WTC11 (cell line): ENCODE data around the gene FZD10.

ENCODE experiments used
- ATF2 ChIP-seq: sonication (generic); formaldehyde crosslinking; IDR thresholded peaks from 2 replicates; pipeline ENCODE4 v1.8.1; 2022; ENCODE audit warnings: low read depth, missing genetic modification reagents, borderline replicate concordance
- ATF3 ChIP-seq: sonication (generic); formaldehyde crosslinking; conservative IDR thresholded peaks from 2 replicates; pipeline ENCODE4 v1.8.1; 2022; ENCODE audit warnings: mild to moderate bottlenecking, missing genetic modification reagents
- CTCF ChIP-seq: fragments of 200-600 bp; IDR thresholded peaks from 2 replicates; pipeline ENCODE4 v1.8.0; 2022; ENCODE audit warnings: antibody characterized with exemption

- TF ChIP-seq CTCF, result no peak
- TF ChIP-seq ATF2 (CRISPR knock-in tag), result no peak
- TF ChIP-seq ATF3, result no peak
These were observed 3.6 kb upstream of the FZD10 start for GRCh38 chr12:130158754-130159059.
